Retinal pigment epithelial cell (primary cell): ENCODE results near the gene AGR2.

Source experiments
- DNase-seq: peaks from one replicate; pipeline ENCODE4 v3.0.0-alpha.2; 2010; ENCODE audit warnings: low read depth
- H3K4me3 ChIP-seq: 2 replicates; pipeline ENCODE4 v1.5.1; 2011; ENCODE audit warnings: mild to moderate bottlenecking, low read length, control low read depth, moderate library complexity
- CTCF ChIP-seq: conservative IDR thresholded peaks from 2 replicates; pipeline ENCODE4 v1.5.1; 2011; ENCODE audit warnings: low read depth, low read length, control low read depth, inconsistent platforms

The AGR2 gene

DNA sequence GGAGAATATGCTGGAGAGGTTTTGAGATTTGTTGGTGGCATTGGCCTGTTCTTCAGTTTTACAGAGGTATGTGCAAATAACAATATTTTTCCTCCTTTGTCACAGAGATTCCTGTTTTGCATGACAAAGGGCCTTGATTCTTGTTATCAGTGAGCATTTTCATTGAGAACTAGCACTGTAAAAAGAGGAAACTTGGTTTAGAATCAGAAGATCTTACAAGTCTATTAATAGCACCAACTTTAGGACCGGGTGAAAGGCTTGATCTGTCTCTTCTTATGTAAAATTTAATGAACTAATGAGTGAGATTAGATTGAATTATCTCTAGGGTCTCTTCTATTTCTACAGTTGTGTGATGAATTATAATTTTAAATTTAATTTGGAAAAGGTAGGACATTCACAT, 25.7 kb downstream of the AGR2 start:
- DNase-seq, result no peak
- TF ChIP-seq CTCF, result no peak
- H3K4me3 ChIP-seq, result no peak overlapping the region

DNA sequence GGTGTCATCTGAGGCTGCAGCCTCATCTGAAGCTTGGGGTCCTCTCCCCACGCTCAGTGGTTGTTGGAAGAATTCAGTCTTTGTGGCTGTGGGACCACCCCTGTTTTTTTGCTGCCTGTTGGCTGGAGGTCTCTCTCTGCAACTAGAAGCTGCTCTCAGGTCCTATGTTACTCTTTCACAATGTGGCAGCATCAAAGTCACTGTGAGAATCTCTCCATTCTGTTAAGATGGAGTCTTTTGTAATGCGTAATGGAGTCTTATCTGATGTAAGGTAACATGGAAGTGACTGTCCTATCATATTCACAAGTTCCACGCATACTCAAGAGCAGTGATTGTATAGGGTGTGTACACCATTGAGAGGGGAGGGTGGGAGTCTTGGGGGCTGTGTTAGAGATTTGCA, 26.3 kb downstream of the AGR2 start:
- no peak for TF ChIP-seq CTCF
- no peak for DNase-seq

GRCh38 chr7:16776053-16776452, 28.7 kb downstream of the AGR2 start:
- no peak for TF ChIP-seq CTCF
- H3K4me3 ChIP-seq, result no peak overlapping the region
- DNase-seq, result no peak

More for the DNA sequence above, 26.3 kb downstream of the AGR2 start:
- no peak overlapping the region for H3K4me3 ChIP-seq

DNA sequence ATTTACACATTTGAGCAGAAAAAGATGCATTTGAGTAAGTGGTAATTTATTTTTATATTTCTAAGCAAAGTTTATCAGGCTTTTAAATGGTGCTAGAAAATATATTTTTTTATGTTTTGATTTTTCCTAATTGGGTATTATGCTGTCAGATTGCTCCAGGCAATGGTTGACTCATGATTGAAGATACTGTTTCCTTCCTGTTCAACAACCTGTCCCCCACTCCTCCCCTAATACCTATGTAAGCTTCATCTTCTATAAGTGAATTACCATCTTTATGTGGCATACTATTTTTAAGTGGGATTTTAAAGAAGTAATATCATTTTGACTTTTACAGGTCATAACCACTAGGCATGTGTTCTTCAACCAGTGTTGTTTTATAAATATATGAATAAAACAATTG, 29.8 kb downstream of the AGR2 start:
- no peak for TF ChIP-seq CTCF

GRCh38 chr7:16774294-16774693, 30.5 kb downstream of the AGR2 start:
- DNase-seq, result no peak
- TF ChIP-seq CTCF, result no peak
- no peak overlapping the region for H3K4me3 ChIP-seq

More for the DNA sequence above, 29.8 kb downstream of the AGR2 start:
- no peak overlapping the region for H3K4me3 ChIP-seq
- DNase-seq, result no peak

GRCh38 chr7:16773884-16774283, 30.9 kb downstream of the AGR2 start:
- TF ChIP-seq CTCF, result no peak
- DNase-seq, result peak; percentile 82
- no peak overlapping the region for H3K4me3 ChIP-seq

- DNase-seq, result no peak
- TF ChIP-seq CTCF, result no peak
Measured at GRCh38 chr7:16773326-16773725, 31.5 kb downstream of the AGR2 start.

More at GRCh38 chr7:16773326-16773725, 31.5 kb downstream of the AGR2 start:
- H3K4me3 ChIP-seq, result no peak overlapping the region
